ENCODE data around the gene SYNDIG1.

Gene SYNDIG1

DNA sequence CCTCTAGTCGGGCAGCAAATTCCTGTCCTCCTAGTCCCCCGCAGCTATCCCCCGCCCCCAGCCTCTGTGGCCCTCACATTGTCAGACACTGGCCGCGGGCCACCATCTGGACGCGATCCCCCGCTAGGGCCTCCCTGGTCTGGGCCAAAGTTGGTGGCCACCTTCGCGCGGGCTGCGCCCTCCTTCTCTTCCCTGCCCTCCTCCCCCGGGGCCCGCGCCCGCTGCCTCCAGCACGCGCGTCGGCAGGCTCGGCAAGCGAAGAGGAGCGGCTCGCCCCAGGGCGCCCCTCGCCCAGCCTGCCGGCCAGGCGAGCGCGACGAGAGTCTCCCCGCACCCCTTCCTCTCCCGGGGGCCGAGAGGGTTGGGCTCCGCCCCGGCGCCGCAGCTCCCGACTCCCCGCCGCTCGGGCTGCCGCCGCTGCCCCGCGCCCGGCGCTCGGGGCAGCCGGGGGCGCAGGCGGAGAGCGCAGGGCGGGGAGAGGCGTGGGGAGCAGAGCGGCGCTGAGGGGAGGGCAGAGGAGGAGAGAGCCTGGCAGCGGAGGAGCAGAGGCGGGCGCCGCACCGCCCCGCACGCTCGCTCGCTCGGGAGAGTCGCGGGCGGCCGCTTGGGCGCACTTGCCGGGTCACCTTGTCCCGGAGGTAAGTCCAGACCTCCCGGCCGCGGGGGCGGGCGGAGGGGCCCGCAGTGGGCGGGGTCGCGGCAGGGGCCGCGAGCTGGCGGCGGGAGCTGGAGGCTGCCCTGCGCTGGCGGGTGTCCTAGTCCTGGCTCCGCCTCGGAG lies at the start of gene SYNDIG1:
SYNDIG1 (plus strand) TSS at position 514 of the 778 bp plus-strand sequence. CDS start 73,469 bp downstream, outside the sequence.
- Mint-ChIP-seq H3K27me3 (peaks cover 66% of the 10 kb centered on the region), H3K36me3 (ENCODE audit: low read depth) (no peaks in the 10 kb centered on the region), H3K4me1 (ENCODE audit: low read depth) (peaks cover 13% of the 10 kb centered on the region), H3K4me3 (peak within 1 kb of the TSS; percentile 33), H3K27ac (no peak within 1 kb of the TSS), H3K9me3 (no peaks in the 10 kb centered on the region)
- DNase-seq: no peak

DNA sequence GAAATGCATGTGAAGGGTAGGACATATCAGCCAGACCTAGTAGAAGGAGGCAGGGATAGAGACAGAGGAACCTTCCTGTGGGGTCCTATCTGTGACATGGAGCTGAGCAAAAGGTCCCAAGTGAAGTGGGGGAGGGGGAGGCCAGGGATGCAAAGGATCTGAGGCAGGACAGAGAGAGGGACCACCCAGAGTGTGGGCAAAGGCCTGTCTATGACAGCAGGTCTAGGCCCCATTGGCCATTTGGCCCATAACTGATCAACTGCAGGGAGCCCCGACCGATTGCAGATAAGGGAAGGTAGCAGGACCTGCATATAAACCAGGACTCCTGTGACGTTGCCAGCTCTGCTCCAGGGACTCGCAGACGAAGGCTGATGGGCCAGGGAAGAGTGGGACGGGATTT lies 49.6 kb upstream of the SYNDIG1 start:
- Mint-ChIP-seq H3K36me3 (ENCODE audit: low read depth) (no peaks in the 10 kb centered on the region), H3K4me1 (ENCODE audit: low read depth) (no peaks in the 10 kb centered on the region)

DNA sequence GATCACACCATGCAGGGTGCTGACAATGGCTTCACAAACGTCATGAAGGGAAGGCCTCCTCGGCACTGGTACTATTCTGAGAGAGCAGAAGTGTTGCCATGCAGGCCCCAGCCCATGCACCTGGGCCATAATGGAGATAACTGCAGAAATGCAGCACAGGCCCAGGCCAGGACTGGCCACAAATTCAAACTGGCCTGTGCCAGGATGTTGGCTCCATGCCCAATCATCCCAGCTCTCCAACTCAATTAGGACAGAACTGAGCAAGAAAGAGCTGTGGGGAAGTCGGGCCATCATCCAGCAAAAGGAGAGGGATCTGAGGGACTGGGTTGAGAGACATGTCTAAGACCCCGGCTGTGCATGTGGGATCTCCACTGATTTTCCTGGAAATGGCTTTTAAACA lies 48.9 kb upstream of the SYNDIG1 start:
- Mint-ChIP-seq H3K4me1 (ENCODE audit: low read depth) (no peaks in the 10 kb centered on the region), H3K27me3 (peaks cover 3% of the 10 kb centered on the region), H3K36me3 (ENCODE audit: low read depth) (no peaks in the 10 kb centered on the region), H3K9me3 (peaks cover 10% of the 10 kb centered on the region), H3K4me3 (no peak overlapping the region), H3K27ac (no peak overlapping the region)
- DNase-seq: no peak

More for the DNA sequence above, 49.6 kb upstream of the SYNDIG1 start:
- no peak overlapping the region for H3K4me3 Mint-ChIP-seq
- peaks cover 3% of the 10 kb centered on the region for H3K27me3 Mint-ChIP-seq
- no peak for DNase-seq
- H3K9me3 Mint-ChIP-seq: peaks cover 15% of the 10 kb centered on the region
- no peak overlapping the region for H3K27ac Mint-ChIP-seq

DNA sequence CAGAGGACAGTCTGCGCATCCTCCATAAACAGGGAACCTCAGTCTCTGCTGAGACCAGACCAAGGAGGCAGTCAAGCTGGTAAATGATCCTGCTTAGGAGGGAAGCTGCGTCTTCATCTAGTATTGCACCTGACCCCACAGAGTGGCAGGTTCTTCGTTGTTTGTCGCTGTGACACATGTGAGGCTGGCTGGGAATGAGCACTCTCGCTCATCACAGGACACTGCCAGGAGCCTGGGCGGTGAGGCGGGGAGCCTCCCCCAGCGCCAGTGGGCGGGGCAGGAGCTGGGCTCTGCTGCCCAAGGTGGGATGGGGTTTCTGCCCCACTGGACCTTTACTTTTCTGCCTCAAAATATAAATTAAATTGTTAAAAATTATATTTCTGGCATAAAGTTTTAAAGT lies 48.4 kb upstream of the SYNDIG1 start:
- Mint-ChIP-seq H3K36me3 (ENCODE audit: low read depth) (no peaks in the 10 kb centered on the region), H3K27ac (no peak overlapping the region), H3K9me3 (peaks cover 5% of the 10 kb centered on the region), H3K4me3 (no peak overlapping the region), H3K27me3 (peaks cover 3% of the 10 kb centered on the region), H3K4me1 (ENCODE audit: low read depth) (no peaks in the 10 kb centered on the region)
- DNase-seq: no peak

DNA sequence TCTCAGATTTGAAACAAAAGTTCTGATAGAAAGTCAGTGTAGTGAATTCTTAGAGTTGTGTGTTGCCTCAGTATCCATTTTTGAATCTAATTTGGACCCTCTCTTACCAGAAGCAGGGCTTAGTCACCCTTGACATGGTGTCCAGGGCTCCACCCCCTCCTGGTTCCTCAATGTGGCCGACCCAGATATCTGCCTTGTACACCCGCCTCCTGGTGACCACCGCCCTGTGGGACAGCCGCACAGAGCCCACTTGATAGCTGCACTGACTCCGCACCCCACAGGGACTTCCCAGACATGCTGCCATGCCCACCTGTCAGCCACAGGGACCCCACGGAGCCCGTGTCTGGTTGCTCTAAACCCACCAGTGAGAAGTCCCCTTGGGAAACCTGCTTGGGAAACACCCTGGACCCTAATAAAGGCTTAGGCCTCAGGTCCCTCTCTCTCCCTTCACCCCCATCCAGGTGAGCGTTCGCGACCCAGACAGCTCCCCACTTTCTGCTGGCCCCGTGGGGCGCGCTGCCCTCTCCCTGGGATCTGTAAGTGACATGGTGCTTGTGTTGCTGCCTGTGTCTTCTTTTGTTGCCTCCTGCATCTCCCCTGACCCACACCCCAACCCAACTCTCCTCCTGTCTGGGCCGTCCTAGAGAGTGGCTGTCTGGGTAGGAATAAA lies 47.2 kb upstream of the SYNDIG1 start:
- peaks cover 3% of the 10 kb centered on the region for H3K27me3 Mint-ChIP-seq
- H3K9me3 Mint-ChIP-seq: no peaks in the 10 kb centered on the region
- no peaks in the 10 kb centered on the region for H3K4me1 Mint-ChIP-seq (ENCODE audit: low read depth)
- H3K4me3 Mint-ChIP-seq: no peak overlapping the region
- DNase-seq: no peak
- no peak overlapping the region for H3K27ac Mint-ChIP-seq
- H3K36me3 Mint-ChIP-seq (ENCODE audit: low read depth): no peaks in the 10 kb centered on the region

DNA sequence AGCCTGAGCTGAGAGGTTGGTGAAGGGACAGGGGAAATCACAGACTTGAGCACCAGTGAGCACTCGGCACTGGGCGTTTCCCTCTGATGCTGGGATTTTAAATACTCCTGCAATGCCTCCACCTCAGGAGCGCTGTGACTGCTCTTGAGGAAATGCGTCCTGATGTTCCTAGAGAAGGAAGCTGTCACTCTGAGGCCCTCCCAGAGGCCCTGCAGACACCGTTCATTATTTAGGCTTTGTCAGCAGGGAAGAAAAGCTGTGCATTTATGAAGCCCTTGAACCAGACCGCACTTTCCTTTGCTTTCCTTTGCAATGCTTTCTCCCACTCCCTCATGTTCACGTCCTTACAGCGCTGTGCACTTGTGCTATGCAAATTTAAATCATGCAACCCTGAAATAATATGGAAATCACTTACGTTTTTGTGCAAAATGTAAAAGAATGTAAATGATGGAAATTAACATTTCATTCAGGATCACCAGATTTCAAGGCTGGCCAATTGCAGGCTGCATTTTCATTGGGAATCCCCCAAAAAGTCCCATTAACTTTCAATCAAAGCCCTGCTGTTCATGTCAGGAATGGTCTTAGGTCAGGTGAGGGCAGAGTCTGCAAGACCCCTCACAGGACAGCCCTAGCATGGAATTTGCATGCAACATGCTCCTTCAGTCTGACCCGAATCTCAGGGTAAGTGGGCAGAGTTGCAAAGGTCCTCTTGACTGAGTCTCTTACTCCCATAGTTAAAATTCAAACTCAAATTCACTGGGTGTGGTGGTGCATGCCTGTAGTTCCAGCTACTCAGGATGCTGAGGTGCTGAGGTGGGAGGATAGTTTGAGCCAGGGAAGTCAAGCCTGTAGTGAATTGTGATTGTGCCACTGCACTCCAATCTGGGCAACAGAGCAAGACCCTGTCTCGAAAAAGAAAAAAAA lies 45.8 kb upstream of the SYNDIG1 start:
- Mint-ChIP-seq H3K4me1 (ENCODE audit: low read depth) (no peaks in the 10 kb centered on the region), H3K36me3 (ENCODE audit: low read depth) (no peaks in the 10 kb centered on the region), H3K4me3 (no peak overlapping the region), H3K9me3 (no peaks in the 10 kb centered on the region), H3K27me3 (peaks cover 3% of the 10 kb centered on the region), H3K27ac (no peak overlapping the region)
- no peak for DNase-seq

DNA sequence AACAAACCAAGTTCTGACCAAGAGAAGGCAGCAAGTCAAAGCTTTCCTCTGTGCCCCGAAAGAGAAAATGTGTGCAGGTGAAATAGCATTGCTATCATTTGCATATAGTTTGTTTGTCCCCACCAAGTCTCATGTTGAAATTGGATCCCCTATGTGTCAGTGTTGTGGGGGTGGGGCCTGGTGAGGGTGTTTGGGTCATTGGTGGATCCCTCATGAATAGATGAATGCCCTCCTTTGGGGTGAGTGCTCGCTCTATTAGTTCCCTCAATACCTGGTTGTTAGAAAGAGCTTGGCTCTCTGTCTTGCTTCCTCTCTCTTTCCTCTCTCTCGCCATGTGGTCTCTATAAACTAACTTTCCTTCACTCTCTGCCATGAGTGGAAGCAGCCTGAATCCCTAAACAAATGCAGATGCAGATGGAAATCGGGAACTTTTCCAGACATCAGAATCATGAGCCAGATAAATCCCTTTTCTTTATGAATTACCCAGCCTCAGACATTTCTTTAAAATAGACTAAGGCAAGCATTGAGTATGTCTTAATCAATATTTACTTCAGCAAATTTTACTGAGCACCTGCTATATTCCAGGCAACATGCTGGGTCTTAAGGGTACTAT lies 43.8 kb upstream of the SYNDIG1 start:
- no peaks in the 10 kb centered on the region for H3K36me3 Mint-ChIP-seq (ENCODE audit: low read depth)
- no peaks in the 10 kb centered on the region for H3K9me3 Mint-ChIP-seq
- peaks cover 5% of the 10 kb centered on the region for H3K27me3 Mint-ChIP-seq
- H3K4me1 Mint-ChIP-seq (ENCODE audit: low read depth): no peaks in the 10 kb centered on the region
- H3K4me3 Mint-ChIP-seq: no peak overlapping the region
- H3K27ac Mint-ChIP-seq: no peak overlapping the region
- no peak for DNase-seq

DNA sequence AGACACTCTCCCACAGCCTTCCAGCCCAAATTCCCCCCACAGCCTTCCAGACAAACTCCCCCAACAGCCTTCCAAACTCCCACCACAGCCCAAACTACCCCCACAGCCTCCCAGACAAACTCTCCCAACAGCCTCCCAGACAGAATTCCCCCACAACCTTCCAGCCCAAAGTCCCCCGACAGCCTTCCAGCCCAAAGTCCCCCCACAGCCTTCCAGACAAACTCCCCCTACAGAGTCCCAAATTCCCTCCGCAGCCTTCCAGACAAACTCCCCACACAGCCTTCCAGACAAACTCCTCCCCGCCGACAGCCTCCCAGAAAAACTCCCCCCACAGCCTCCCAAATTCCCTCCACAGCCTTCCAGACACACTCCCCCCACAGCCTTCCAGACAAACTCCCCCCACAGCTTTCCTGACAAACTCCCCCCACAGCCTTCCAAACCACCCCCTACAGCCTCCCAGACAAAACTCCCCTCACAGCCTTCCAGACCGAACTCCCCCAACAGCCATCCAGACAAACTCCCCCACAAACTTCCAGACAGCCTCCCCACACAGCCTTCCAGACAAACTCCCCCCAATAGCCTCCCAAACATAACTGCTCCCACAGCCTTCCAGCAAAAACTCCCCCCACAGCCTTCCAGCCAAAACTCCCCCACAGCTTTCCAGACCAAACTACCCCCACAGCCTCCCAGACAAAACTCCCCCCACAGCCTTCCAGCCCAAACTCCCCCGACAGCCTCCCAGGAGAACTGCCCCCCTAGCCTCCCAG lies 38.0 kb upstream of the SYNDIG1 start:
- H3K36me3 Mint-ChIP-seq (ENCODE audit: low read depth): no peaks in the 10 kb centered on the region
- no peak for DNase-seq
- H3K4me1 Mint-ChIP-seq (ENCODE audit: low read depth): no peaks in the 10 kb centered on the region
- no peak overlapping the region for H3K4me3 Mint-ChIP-seq
- H3K9me3 Mint-ChIP-seq: no peaks in the 10 kb centered on the region
- peaks cover 2% of the 10 kb centered on the region for H3K27me3 Mint-ChIP-seq
- H3K27ac Mint-ChIP-seq: no peak overlapping the region

DNA sequence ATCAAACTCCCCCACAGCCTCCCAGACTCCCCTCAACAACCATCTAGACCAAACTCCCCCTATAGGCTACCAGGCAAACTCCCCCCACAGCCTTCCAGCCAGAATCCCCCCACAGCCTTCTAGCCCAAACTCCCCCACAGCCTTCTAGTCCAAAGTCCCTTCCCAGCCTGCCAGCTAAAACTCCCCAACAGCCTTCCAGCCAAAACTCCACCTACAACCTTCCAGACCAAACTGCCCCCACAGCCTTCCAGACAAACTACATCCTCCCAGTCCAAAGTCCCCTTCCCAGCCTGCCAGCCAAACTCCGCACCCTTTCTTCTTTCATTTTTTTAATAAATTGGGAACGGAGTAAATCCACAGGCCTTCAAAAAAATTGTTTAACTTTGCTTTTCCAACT lies 37.4 kb upstream of the SYNDIG1 start:
- Mint-ChIP-seq H3K27ac (no peak overlapping the region), H3K9me3 (no peaks in the 10 kb centered on the region), H3K4me1 (ENCODE audit: low read depth) (no peaks in the 10 kb centered on the region), H3K27me3 (peaks cover 2% of the 10 kb centered on the region), H3K4me3 (no peak overlapping the region), H3K36me3 (ENCODE audit: low read depth) (no peaks in the 10 kb centered on the region)
- no peak for DNase-seq

DNA sequence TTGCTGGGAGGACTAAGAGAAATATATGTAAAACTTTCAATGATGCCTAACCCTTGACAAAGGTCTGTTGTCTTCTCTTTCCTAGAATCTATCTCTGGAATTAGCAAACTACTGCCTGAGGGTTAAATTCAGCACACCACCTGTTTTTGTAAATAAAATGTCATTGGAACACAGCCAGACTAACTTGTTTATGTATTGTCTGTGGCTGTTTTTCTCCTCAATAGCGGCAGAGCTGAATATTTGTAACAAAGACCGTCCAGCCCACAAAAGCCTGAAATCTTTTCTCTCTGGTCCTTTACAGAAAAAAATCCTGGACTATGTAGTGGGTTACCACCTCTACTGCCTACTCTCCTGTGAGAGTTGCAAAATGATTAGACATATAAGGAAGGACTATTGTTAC lies 33.3 kb upstream of the SYNDIG1 start:
- H3K4me1 Mint-ChIP-seq (ENCODE audit: low read depth): no peaks in the 10 kb centered on the region
- H3K36me3 Mint-ChIP-seq (ENCODE audit: low read depth): no peaks in the 10 kb centered on the region
- no peak overlapping the region for H3K4me3 Mint-ChIP-seq
- no peak overlapping the region for H3K27ac Mint-ChIP-seq
- H3K9me3 Mint-ChIP-seq: no peaks in the 10 kb centered on the region
- no peak for DNase-seq
- H3K27me3 Mint-ChIP-seq: no peaks in the 10 kb centered on the region

DNA sequence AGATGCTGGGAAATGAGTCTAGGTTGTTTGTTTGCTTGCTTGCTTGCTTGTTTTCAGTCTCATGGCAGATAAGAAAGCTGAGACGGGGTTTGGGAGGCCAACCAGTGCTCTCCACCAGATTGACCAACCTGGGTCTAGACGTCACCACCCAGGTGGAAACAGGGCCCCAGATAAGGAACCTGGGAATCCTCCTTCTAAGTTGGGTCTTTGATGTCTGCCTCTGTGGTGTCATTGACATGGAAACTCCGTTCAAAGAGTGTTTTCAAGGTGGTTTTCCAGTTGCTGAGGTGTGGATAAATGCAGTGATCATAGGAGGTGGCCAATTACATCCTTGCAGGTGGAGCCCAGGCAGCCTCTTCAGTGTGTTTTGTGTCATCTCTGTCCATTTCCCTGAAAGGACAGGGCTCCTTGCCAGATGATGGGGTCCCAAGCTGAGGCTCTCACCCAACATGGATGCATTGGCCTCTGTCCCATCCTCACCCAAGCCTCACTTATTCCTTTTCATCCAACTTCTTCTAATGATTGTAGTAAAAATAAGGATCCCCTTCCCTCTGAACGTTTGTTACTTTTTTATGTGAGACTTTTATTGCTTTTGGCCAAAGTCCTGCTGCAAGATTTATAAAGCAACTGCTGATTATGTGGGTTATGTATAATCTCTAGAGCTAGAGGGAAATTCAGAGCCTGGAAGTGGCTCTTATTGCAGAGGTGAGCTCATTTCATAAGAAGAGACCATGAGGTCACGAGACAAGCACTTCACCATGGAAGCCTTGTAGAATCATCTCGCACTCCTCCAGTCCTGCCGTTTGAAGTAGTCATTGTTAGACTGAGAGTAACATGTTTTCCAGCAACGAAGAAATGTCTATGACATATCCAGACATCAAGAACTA lies 32.0 kb upstream of the SYNDIG1 start:
- H3K27ac Mint-ChIP-seq: no peak overlapping the region
- H3K4me3 Mint-ChIP-seq: no peak overlapping the region
- H3K36me3 Mint-ChIP-seq (ENCODE audit: low read depth): no peaks in the 10 kb centered on the region
- no peaks in the 10 kb centered on the region for H3K9me3 Mint-ChIP-seq
- no peak for DNase-seq
- H3K27me3 Mint-ChIP-seq: no peaks in the 10 kb centered on the region
- no peaks in the 10 kb centered on the region for H3K4me1 Mint-ChIP-seq (ENCODE audit: low read depth)

DNA sequence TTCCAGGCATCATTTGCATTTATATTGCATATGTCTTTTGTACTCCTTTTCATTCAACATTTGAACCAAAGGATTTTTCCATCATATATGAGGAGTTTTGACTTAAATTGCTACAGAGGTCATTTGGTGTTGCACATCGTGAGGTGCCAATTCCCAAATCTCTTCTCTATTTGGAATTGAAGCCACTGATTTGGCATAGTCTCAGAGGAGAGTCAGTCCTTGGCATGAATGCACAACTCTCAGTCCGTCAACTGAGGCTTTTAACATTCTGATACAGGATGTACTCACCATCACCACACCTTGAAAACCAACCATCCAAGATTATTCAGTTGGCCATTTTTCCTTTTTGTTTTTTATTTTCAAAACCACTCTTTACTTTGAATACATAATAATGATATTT lies 31.1 kb upstream of the SYNDIG1 start:
- Mint-ChIP-seq H3K9me3 (no peaks in the 10 kb centered on the region), H3K27ac (no peak overlapping the region), H3K36me3 (ENCODE audit: low read depth) (no peaks in the 10 kb centered on the region), H3K27me3 (no peaks in the 10 kb centered on the region), H3K4me3 (no peak overlapping the region), H3K4me1 (ENCODE audit: low read depth) (no peaks in the 10 kb centered on the region)
- DNase-seq: no peak

DNA sequence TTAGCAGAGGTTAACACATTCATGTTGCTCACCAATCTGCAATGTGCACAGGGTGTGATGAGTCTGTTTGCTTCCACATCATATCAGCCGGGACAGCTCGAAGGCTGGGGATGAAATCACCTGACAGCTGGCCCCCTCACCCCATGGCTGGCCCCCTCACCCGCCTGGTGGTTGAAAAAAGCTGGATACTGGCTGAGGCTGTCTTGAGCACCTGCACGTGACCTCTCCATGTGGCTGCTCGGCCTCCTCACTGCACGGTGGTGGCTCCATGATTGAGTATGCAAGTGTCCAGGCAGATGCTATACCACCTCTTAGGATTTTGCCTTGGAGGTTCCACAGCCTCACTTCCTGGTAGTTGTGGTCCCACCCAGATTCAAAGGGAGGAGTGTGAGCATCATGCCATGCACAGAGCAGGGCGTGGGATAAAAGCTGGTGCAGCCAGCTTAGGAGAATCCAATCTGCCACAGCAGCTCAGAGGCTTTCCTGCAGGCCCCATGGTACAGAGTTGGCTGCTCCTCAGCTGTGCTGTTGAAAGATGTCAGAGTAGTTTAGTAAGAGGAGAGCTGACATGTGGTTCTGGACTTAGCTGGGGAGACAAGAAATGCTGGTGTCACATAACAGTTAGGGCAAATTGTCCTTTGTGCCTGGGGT lies 29.6 kb upstream of the SYNDIG1 start:
- Mint-ChIP-seq H3K4me3 (no peak overlapping the region), H3K27ac (no peak overlapping the region), H3K9me3 (no peaks in the 10 kb centered on the region), H3K27me3 (no peaks in the 10 kb centered on the region), H3K4me1 (ENCODE audit: low read depth) (no peaks in the 10 kb centered on the region), H3K36me3 (ENCODE audit: low read depth) (no peaks in the 10 kb centered on the region)
- no peak for DNase-seq

Measured in activated T-cell treated with anti-CD3 and anti-CD28 coated beads, Interleukin-2, amount 50 U/mL, for 24 hours (primary cell).